Stimulated activated naive B cell treated with anti-CD40 and anti-IgM and Interleukin-4, amounts not matched to agents 10 μg/mL and 1 μg/mL and 100 μg/mL, for 72 hours (primary cell): ENCODE measurements around the gene MYLK.
"Not testable (repeated sequence)": the region's sequence is repeated elsewhere in the genome, so short reads cannot be mapped to it uniquely, and the experiment has no call there.

Experiments
- ATAC-seq, 2 donors: fragments of 150-1000 bp; cut with Tn5 transposase; replicated peaks; 2 replicates each; pipeline ENCODE4 v1.10.0; 2021; ENCODE audit warnings: moderate library complexity in 1 of 2
- DNase-seq: peaks from one replicate; pipeline ENCODE4 v3.0.0; 2021
- H3K27ac Mint-ChIP-seq: one replicate; pipeline ENCODE4 v1.8.0; 2022; ENCODE audit warnings: mild to moderate bottlenecking, mixed read lengths
- H3K27me3 Mint-ChIP-seq, 2 donors: one replicate each; pipeline ENCODE4 v1.8.0; 2022; ENCODE audit warnings: mixed read lengths in 2 of 2
- H3K36me3 Mint-ChIP-seq, 2 donors: one replicate each; pipeline ENCODE4 v1.8.0; 2022; ENCODE audit warnings: mixed read lengths in 2 of 2, mild to moderate bottlenecking in 1 of 2
- H3K4me1 Mint-ChIP-seq, 2 donors: one replicate each; pipeline ENCODE4 v1.8.0; 2022; ENCODE audit warnings: mixed read lengths in 2 of 2, mild to moderate bottlenecking in 1 of 2
- H3K4me3 Mint-ChIP-seq, 2 donors: one replicate each; pipeline ENCODE4 v1.8.0; 2022; ENCODE audit warnings: mild to moderate bottlenecking in 2 of 2, mixed read lengths in 2 of 2, moderate library complexity in 1 of 2
- H3K9me3 Mint-ChIP-seq, 2 donors: one replicate each; pipeline ENCODE4 v1.8.0; 2022; ENCODE audit warnings: mixed read lengths in 2 of 2, mild to moderate bottlenecking in 1 of 2

The MYLK gene

DNA sequence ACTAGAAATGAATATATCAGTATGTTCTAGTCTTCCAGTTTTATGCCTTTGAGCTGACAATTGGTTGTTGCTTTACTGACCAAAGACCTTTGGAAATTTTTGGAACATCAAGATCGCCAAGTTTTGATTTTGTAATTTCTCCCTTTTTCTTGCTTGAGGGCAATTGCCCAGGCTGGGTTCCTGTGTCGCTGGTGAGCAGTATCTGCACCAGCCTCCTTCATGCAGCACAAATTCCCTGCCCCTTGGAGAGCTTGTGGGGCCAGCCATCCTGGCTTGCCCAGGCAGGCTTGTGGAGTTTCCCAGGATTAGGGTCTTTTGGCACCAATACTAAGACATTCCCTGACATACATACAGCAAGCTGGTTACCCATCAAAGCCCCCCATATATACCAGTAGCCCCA, 261.4 kb downstream of the MYLK start:
- DNase-seq, result no peak
- Mint-ChIP-seq H3K36me3 (peaks cover 0 to 7% of the 10 kb centered on the region in 2 donors), H3K27me3 (no peaks in the 10 kb centered on the region), H3K4me1 (peaks cover 16 to 17% of the 10 kb centered on the region in 2 donors), H3K4me3 (no peak overlapping the region), H3K27ac (no peak overlapping the region), H3K9me3 (no peaks in the 10 kb centered on the region)
- ATAC-seq, result no peak

- Mint-ChIP-seq H3K4me3 (no peak overlapping the region), H3K27me3 (no peaks in the 10 kb centered on the region), H3K9me3 (no peaks in the 10 kb centered on the region), H3K27ac (no peak overlapping the region), H3K4me1 (peaks cover 18 to 19% of the 10 kb centered on the region in 2 donors), H3K36me3 (peaks cover 0 to 7% of the 10 kb centered on the region in 2 donors)
- ATAC-seq (no peak), DNase-seq (no peak)
Measured at GRCh38 chr3:123621850-123622189, 262.3 kb downstream of the MYLK start.

DNA sequence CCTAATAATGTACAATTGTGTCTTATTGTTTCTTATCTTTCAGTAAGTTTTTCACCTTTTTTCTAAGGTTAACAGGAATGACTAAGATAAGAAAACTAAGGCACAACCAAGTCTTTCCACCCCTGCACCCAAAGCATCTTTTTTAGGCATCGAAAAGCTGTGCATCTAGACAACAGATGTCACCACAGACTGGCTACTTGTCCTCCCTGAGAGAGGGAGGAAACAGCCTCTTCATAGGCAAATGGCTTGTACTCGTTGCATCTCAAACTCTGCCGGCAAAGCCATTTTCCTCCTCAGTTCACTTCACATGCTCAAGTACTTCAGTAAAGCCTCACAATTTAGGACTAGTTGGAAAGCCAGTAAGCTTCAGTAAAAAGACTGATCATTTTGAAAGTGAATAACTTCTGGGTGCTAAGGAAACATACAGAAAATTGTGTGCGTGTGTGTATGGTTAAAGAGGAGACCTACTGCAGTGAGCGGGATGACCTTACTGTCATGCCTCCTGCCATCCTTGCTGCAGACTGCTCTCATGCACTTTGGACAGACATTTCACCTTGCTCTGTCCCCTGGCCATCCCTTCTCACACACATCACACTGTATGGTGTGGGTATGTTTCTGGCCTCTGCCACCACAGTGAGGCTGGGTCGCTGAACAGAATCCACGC, 262.8 kb downstream of the MYLK start:
- H3K27ac Mint-ChIP-seq, result no peak overlapping the region
- no peak overlapping the region for H3K4me3 Mint-ChIP-seq
- ATAC-seq, result no peak
- no peaks in the 10 kb centered on the region for H3K9me3 Mint-ChIP-seq
- no peak for DNase-seq
- H3K27me3 Mint-ChIP-seq, result no peaks in the 10 kb centered on the region
- peaks cover 0 to 7% of the 10 kb centered on the region in 2 donors for H3K36me3 Mint-ChIP-seq
- peaks cover 18 to 19% of the 10 kb centered on the region in 2 donors for H3K4me1 Mint-ChIP-seq

DNA sequence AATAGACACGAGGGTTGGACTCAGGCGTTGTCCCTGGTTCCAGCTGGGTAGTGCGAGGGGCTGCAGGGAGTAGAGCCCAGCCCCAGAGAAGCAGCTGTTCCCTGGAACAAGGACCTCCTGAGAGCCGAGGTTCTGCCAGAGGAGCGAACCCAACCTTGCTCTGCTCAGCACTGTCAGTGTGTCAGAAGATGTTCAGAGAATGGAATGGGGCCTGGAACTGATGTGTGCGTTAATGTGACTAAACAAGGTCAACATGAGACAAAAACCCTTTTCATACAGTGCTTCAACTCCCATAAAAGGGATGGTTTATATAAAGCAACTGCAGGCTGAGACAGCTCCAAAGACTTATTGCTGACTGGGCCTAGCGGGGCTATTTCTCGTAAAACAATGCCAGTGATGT, 263.8 kb downstream of the MYLK start:
- ATAC-seq, result no peak
- Mint-ChIP-seq H3K9me3 (no peaks in the 10 kb centered on the region), H3K4me3 (no peak overlapping the region), H3K36me3 (peaks cover 0 to 7% of the 10 kb centered on the region in 2 donors), H3K4me1 (peaks cover 18 to 19% of the 10 kb centered on the region in 2 donors), H3K27ac (no peak overlapping the region), H3K27me3 (no peaks in the 10 kb centered on the region)
- no peak for DNase-seq

- Mint-ChIP-seq H3K27me3 (no peaks in the 10 kb centered on the region), H3K4me1 (peaks cover 18 to 22% of the 10 kb centered on the region in 2 donors), H3K36me3 (peaks cover 2 to 6% of the 10 kb centered on the region in 2 donors), H3K4me3 (no peak overlapping the region), H3K9me3 (no peaks in the 10 kb centered on the region), H3K27ac (peak overlapping the region; percentile 31)
- ATAC-seq, result peak; percentile 84 to 91
- DNase-seq, result peak; percentile 39
Measured at GRCh38 chr3:123618768-123619484, 265.2 kb downstream of the MYLK start.

GRCh38 chr3:123618076-123618708, 265.9 kb downstream of the MYLK start:
- Mint-ChIP-seq H3K27me3 (no peaks in the 10 kb centered on the region), H3K4me1 (peaks cover 18 to 23% of the 10 kb centered on the region in 2 donors), H3K27ac (peak overlapping the region; percentile 47), H3K4me3 (peak overlapping the region; percentile 17 to 28), H3K9me3 (no peaks in the 10 kb centered on the region), H3K36me3 (peaks cover 2 to 7% of the 10 kb centered on the region in 2 donors)
- ATAC-seq (peak; percentile 80 to 81), DNase-seq (no peak)

DNA sequence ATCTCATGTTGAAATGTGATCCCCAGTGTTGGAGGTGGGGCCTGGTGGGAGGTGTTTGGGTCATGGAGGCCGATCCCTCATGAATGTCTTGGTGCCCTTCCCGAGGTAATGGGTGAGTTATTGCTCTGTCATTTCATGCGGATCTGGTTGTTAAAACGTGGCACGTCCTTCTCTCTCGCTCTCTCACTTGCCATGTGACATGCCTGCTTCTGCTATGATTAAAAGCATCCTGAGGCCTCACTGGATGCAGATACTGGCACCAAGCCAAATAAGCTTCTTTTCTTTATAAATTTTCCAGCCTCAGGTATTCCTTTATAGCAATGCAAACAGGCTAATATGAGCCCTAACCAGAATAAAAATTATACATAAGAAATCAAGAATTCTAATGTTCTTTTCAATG, 267.5 kb downstream of the MYLK start:
- Mint-ChIP-seq H3K4me3 (no peak overlapping the region), H3K9me3 (no peaks in the 10 kb centered on the region), H3K27ac (no peak overlapping the region), H3K27me3 (no peaks in the 10 kb centered on the region), H3K36me3 (peaks cover 6 to 13% of the 10 kb centered on the region in 2 donors), H3K4me1 (peaks cover 18 to 23% of the 10 kb centered on the region in 2 donors)
- ATAC-seq, result no peak
- no peak for DNase-seq

GRCh38 chr3:123613543-123613942, 270.6 kb downstream of the MYLK start:
- Mint-ChIP-seq H3K36me3 (peaks cover 13 to 26% of the 10 kb centered on the region in 2 donors), H3K9me3 (no peaks in the 10 kb centered on the region), H3K4me1 (peaks cover 13 to 21% of the 10 kb centered on the region in 2 donors), H3K27ac (no peak overlapping the region), H3K4me3 (no peak overlapping the region), H3K27me3 (no peaks in the 10 kb centered on the region)
- DNase-seq (no peak), ATAC-seq (no peak)

GRCh38 chr3:123611674-123612073, 272.5 kb downstream of the MYLK start:
- not testable (repeated sequence) for DNase-seq, ATAC-seq, H3K4me3 Mint-ChIP-seq, H3K27me3 Mint-ChIP-seq, H3K9me3 Mint-ChIP-seq, H3K27ac Mint-ChIP-seq
- Mint-ChIP-seq H3K36me3 (peaks cover 13 to 23% of the 10 kb centered on the region in 2 donors), H3K4me1 (peaks cover 4 to 11% of the 10 kb centered on the region in 2 donors)

DNA sequence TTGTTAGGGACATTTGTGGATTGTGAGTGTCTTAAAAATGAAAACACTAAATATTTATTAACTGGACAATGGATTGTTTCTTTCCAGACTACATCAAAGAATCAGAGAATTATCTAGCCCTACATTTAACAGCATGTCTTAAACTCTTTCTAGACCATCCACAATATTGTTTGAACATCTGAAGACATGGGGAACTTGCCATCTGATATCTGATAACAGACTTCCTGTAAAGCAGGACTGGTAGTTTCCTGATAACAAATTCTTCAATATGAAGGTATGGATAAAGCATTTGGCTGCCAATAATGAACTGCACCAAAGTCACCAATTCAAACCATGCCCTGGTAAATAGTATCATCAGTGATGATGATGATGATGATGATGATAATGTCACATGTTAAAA, 273.1 kb downstream of the MYLK start:
- H3K4me1 Mint-ChIP-seq, result peaks cover 9 to 17% of the 10 kb centered on the region in 2 donors
- H3K4me3 Mint-ChIP-seq, result no peak overlapping the region
- ATAC-seq (no peak), DNase-seq (no peak)
- no peaks in the 10 kb centered on the region for H3K27me3 Mint-ChIP-seq
- no peak overlapping the region for H3K27ac Mint-ChIP-seq
- H3K36me3 Mint-ChIP-seq, result peaks cover 14 to 23% of the 10 kb centered on the region in 2 donors
- no peaks in the 10 kb centered on the region for H3K9me3 Mint-ChIP-seq

DNA sequence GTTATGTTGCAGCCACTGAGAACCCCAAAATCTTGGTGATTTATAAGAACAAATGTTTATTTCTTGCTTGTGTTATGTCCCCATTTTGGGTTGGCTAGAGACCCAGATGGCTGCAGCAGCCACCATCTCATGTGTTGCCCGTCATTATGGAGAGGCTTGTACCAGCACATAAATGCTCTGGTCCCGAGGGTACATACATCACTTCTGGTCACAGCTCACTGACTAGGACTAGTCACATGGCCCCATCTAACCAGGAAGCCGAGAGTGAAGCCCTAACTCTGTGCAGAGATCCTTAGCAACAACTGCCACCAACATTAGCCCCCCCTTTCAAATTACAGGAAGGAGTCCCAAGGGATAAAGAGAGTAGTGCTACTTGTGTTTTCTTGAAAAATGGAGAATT, 273.8 kb downstream of the MYLK start:
- DNase-seq (peak; percentile 24), ATAC-seq (peak; percentile 98 to 99)
- Mint-ChIP-seq H3K4me3 (no peak overlapping the region), H3K27me3 (no peaks in the 10 kb centered on the region), H3K4me1 (peaks cover 13 to 23% of the 10 kb centered on the region in 2 donors), H3K9me3 (no peaks in the 10 kb centered on the region), H3K36me3 (peaks cover 17 to 23% of the 10 kb centered on the region in 2 donors), H3K27ac (no peak overlapping the region)

DNA sequence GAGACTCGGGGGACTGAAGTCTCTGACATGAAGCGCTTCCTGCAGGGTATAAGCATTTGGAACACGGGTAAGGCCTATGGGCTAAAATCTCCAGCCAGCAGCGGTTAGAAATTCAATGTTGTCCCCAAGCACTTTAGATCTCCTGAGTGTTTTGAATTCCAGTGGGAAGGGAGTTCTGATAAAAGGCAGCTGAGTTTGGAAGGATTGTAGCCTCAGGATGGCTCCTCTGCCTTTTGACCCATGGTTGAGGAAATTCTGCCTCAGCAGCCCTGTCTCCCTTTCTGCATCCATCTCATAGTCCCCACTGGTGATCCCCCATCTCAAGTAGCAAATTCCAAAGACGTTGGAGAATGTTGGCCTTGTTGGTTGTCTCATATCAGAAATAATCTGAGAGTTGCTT, 275.1 kb downstream of the MYLK start:
- H3K4me3 Mint-ChIP-seq, result no peak overlapping the region

GRCh38 chr3:123608263-123608937, 275.7 kb downstream of the MYLK start:
- Mint-ChIP-seq H3K27me3 (no peaks in the 10 kb centered on the region), H3K9me3 (no peaks in the 10 kb centered on the region), H3K4me1 (peaks cover 15 to 23% of the 10 kb centered on the region in 2 donors), H3K27ac (no peak overlapping the region), H3K4me3 (no peak overlapping the region), H3K36me3 (peaks cover 15 to 19% of the 10 kb centered on the region in 2 donors)
- DNase-seq, result no peak
- ATAC-seq, result no peak

More for the DNA sequence above, 275.1 kb downstream of the MYLK start:
- no peaks in the 10 kb centered on the region for H3K9me3 Mint-ChIP-seq
- ATAC-seq (no peak), DNase-seq (no peak)
- H3K27ac Mint-ChIP-seq, result no peak overlapping the region
- H3K27me3 Mint-ChIP-seq, result no peaks in the 10 kb centered on the region
- peaks cover 16 to 21% of the 10 kb centered on the region in 2 donors for H3K36me3 Mint-ChIP-seq
- peaks cover 15 to 26% of the 10 kb centered on the region in 2 donors for H3K4me1 Mint-ChIP-seq

DNA sequence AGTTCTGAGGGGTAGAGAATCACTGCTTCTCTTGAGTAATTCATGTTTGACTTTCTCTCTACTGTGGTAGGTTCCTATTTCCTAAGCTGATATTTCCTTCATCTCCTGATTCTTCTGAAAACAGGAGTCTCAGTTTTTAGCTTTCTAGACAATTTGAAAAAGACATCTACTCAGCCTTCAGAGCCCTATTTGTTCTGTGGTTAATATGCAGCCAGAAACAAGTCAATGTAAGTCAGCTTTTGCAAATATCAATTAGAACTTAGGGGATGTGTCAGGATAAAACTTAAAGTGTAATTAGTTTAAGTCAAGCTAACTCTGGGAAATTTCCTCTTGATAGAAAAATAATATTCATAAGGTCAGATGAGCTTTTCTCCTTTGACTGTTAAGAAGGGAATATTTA, 277.6 kb downstream of the MYLK start:
- H3K4me1 Mint-ChIP-seq, result peaks cover 15 to 23% of the 10 kb centered on the region in 2 donors
- H3K4me3 Mint-ChIP-seq, result no peak overlapping the region
- DNase-seq (no peak), ATAC-seq (no peak)
- no peaks in the 10 kb centered on the region for H3K27me3 Mint-ChIP-seq
- H3K36me3 Mint-ChIP-seq, result peaks cover 12 to 15% of the 10 kb centered on the region in 2 donors
- no peaks in the 10 kb centered on the region for H3K9me3 Mint-ChIP-seq
- H3K27ac Mint-ChIP-seq, result peak overlapping the region; percentile 25
